Measurements from ENCODE around the gene SLC22A6. TPM values are rescaled to one million over a fixed set of nuclear protein-coding genes. Genes with fewer than 3 reads are reported as not detected.
"Not testable (repeated sequence)": the region's sequence is repeated elsewhere in the genome, so short reads cannot be mapped to it uniquely, and the experiment has no call there.

SLC22A6 gene
- total RNA-seq, 1 donor from 2014 or later = not detected

DNA sequence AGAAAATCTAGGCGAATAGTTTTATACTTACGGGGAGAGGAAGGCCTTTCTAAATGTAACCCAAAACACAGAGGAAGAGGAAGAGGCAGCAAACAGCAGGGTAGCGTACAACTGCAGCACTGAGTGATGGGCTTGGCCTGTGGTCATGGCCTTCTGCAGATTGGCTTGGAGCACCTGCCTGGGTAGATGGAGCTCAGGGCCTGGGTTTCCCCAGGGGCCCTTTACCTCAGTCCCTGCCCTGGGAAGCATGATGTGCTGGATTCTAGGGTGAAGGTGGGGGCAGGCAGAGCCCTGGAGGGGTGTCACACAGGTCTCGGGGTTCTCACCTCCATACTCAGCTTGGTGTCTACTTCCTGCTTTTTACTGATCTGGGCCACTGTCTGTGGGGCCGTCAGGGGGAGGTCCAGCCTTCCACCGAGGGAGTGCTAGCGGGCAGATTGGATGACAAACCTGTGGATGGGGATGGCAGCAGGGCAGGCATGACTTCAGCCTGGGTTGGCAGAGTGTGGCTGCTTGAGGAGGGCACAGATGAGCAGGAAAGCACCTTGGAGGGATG is 35.9 kb downstream of the SLC22A6 start:
- Histone ChIP-seq H2AFZ (replicated peaks) (no peak overlapping the region), H3K4me2 (no peak overlapping the region), H3K4me1 (no peaks in the 10 kb centered on the region), H3K27me3 (no peaks in the 10 kb centered on the region), H3K27ac (no peak overlapping the region), H4K20me1 (ENCODE audit: low read depth) (no peaks in the 10 kb centered on the region), H3K36me3 (no peaks in the 10 kb centered on the region), H3K4me3 (no peak overlapping the region), H3K9me3 (ENCODE audit: low read depth) (no peaks in the 10 kb centered on the region), H3F3A (ENCODE audit: low read depth) (no peaks in the 10 kb centered on the region), H3K79me2 (ENCODE audit: low read depth) (no peaks in the 10 kb centered on the region), H3K9ac (no peak overlapping the region)
- no peaks in the 10 kb centered on the region for H3K4me1 Mint-ChIP-seq
- H3K36me3 Mint-ChIP-seq = no peaks in the 10 kb centered on the region
- TF ChIP-seq, protein P1, sequence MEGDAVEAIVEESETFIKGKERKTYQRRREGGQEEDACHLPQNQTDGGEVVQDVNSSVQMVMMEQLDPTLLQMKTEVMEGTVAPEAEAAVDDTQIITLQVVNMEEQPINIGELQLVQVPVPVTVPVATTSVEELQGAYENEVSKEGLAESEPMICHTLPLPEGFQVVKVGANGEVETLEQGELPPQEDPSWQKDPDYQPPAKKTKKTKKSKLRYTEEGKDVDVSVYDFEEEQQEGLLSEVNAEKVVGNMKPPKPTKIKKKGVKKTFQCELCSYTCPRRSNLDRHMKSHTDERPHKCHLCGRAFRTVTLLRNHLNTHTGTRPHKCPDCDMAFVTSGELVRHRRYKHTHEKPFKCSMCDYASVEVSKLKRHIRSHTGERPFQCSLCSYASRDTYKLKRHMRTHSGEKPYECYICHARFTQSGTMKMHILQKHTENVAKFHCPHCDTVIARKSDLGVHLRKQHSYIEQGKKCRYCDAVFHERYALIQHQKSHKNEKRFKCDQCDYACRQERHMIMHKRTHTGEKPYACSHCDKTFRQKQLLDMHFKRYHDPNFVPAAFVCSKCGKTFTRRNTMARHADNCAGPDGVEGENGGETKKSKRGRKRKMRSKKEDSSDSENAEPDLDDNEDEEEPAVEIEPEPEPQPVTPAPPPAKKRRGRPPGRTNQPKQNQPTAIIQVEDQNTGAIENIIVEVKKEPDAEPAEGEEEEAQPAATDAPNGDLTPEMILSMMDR (IDR thresholded peaks at IDR 0.05) = no peak
- TF ChIP-seq EZH2 (IDR thresholded peaks at IDR 0.05) = no peak
- no peak for TF ChIP-seq EZH2phosphoT487 (IDR thresholded peaks at IDR 0.05)
- no peak for DNase-seq (ENCODE audit: low spot score)
- peaks cover 6% of the 10 kb centered on the region for H3K27me3 Mint-ChIP-seq (ENCODE audit: insufficient read depth, low read depth)
- no peak overlapping the region for H3K27ac Mint-ChIP-seq
- H3K9me3 Mint-ChIP-seq = no peaks in the 10 kb centered on the region
- H3K4me3 Mint-ChIP-seq = no peak overlapping the region

DNA sequence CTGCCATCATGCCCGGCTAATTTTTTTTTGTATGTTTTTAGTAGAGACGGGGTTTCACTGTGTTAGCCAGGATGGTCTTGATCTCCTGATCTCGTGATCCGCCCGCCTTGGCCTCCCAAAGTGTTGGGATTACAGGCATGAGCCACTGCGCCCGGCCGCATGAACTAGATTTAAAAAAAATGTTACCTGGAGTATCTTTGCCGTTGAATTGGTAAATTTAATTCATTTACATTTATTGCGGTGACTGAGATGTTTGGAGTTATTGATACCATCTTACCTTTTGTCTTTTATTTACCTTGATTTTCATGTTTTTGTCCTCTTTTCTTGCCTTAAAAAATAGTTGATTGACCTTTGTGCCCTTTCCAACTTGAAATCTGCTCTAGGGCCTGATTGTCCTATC is 39.2 kb downstream of the SLC22A6 start:
- H3K4me3 ChIP-seq; H2AFZ ChIP-seq (replicated peaks); DNase-seq (ENCODE audit: low spot score); H3K79me2 ChIP-seq (ENCODE audit: low read depth); H3K4me3 Mint-ChIP-seq; H3K27me3 Mint-ChIP-seq (ENCODE audit: insufficient read depth, low read depth); H3K36me3 Mint-ChIP-seq; H3K4me2 ChIP-seq; H3K4me1 ChIP-seq; H3K27ac ChIP-seq; H3K27ac Mint-ChIP-seq; H3K36me3 ChIP-seq; H3K9me3 ChIP-seq (ENCODE audit: low read depth); H3K4me1 Mint-ChIP-seq; H3F3A ChIP-seq (ENCODE audit: low read depth); H3K9ac ChIP-seq; H4K20me1 ChIP-seq (ENCODE audit: low read depth); H3K27me3 ChIP-seq; H3K9me3 Mint-ChIP-seq: not testable (repeated sequence)

DNA sequence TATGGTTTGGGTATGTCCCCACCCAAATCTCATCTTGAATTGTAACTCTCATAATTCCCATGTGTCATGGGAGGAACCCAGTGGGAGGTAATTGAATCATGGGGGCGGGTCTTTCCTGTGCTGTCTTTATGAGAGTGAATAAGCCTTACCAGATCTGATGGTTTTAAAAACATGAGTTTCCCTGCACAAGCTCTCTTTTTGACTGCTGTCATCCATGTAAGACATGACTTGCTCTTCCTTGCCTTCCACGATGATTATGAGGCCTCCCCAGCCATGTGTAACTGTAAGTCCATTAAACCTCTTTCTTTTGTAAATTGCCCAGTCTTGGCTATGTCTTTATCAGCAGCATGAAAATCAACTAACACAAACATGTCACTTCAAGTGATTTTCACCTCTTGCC is 47.2 kb downstream of the SLC22A6 start:
- H3F3A ChIP-seq (ENCODE audit: low read depth); H3K9ac ChIP-seq; H3K4me1 ChIP-seq; H3K27ac Mint-ChIP-seq; H2AFZ ChIP-seq (replicated peaks); H3K36me3 ChIP-seq; H3K79me2 ChIP-seq (ENCODE audit: low read depth); H3K27me3 Mint-ChIP-seq (ENCODE audit: insufficient read depth, low read depth); H3K27ac ChIP-seq; H3K4me2 ChIP-seq; H3K9me3 ChIP-seq (ENCODE audit: low read depth); DNase-seq (ENCODE audit: low spot score); H3K36me3 Mint-ChIP-seq; H3K27me3 ChIP-seq; H3K4me3 Mint-ChIP-seq; H4K20me1 ChIP-seq (ENCODE audit: low read depth); H3K4me3 ChIP-seq; H3K9me3 Mint-ChIP-seq; H3K4me1 Mint-ChIP-seq: not testable (repeated sequence)

DNA sequence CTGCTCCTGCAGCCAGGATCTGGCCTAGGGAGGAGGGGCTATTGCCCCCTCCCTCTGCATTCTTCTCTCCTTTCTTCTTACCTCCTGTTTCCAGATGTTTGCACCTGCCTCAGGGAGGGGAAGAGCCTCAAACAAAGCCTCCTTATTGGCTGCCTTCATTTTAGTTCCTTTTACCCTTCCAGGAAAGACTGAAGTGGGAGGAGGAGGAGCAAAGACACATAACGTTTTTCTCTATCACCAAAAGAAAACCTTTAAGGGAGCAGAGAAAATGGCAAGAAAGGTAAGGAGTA is 50.3 kb downstream of the SLC22A6 start:
- Mint-ChIP-seq H3K4me3 (no peak overlapping the region), H3K4me1 (peaks cover 8% of the 10 kb centered on the region), H3K27ac (no peak overlapping the region), H3K27me3 (ENCODE audit: insufficient read depth, low read depth) (peaks cover 10% of the 10 kb centered on the region), H3K9me3 (peaks cover 6% of the 10 kb centered on the region), H3K36me3 (no peaks in the 10 kb centered on the region)
- Histone ChIP-seq H3K4me1 (no peaks in the 10 kb centered on the region), H3K36me3 (no peaks in the 10 kb centered on the region), H3K9ac (no peak overlapping the region), H3K27me3 (peaks cover 24% of the 10 kb centered on the region), H3K9me3 (ENCODE audit: low read depth) (no peaks in the 10 kb centered on the region), H3K4me2 (no peak overlapping the region), H3K79me2 (ENCODE audit: low read depth) (no peaks in the 10 kb centered on the region), H2AFZ (replicated peaks) (no peak overlapping the region), H3K27ac (no peak overlapping the region), H3K4me3 (no peak overlapping the region), H3F3A (ENCODE audit: low read depth) (no peaks in the 10 kb centered on the region), H4K20me1 (ENCODE audit: low read depth) (no peaks in the 10 kb centered on the region)
- DNase-seq (ENCODE audit: low spot score) = no peak
- TF ChIP-seq EZH2phosphoT487 (IDR thresholded peaks at IDR 0.05) (no peak), EZH2 (IDR thresholded peaks at IDR 0.05) (no peak)
- TF ChIP-seq, protein P1 (IDR thresholded peaks at IDR 0.05) = no peak
